NCI-H1436 (cell line): ENCODE measurements around the gene PCDHGA2.
"Not testable (repeated sequence)": the region's sequence is repeated elsewhere in the genome, so short reads cannot be mapped to it uniquely, and the experiment has no call there.

Experiments used
- DNase-seq: peaks from one replicate; lab custom pipeline; 2025; lab: John Stamatoyannopoulos, UW

Gene PCDHGA2

GRCh38 chr5:141382469-141383294, 44.1 kb downstream of the PCDHGA2 start, which contains the start of gene PCDHGA7:
PCDHGA7 (plus strand) TSS chr5:141382742; CDS start chr5:141382900, 158 bp downstream.
- no peak for DNase-seq

DNA sequence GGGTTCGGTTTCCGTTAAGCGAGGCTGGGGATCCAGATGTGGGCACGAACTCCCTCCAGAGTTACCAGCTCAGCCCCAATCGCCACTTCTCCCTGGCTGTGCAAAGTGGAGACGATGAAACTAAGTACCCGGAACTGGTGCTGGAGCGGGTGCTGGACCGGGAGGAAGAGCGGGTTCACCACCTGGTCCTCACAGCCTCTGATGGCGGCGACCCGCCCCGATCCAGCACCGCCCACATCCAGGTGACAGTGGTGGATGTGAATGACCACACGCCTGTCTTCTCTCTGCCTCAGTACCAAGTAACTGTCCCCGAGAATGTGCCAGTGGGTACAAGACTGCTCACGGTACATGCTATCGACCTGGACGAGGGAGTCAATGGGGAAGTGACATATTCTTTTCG, 44.8 kb downstream of the PCDHGA2 start:
- no peak for DNase-seq

DNA sequence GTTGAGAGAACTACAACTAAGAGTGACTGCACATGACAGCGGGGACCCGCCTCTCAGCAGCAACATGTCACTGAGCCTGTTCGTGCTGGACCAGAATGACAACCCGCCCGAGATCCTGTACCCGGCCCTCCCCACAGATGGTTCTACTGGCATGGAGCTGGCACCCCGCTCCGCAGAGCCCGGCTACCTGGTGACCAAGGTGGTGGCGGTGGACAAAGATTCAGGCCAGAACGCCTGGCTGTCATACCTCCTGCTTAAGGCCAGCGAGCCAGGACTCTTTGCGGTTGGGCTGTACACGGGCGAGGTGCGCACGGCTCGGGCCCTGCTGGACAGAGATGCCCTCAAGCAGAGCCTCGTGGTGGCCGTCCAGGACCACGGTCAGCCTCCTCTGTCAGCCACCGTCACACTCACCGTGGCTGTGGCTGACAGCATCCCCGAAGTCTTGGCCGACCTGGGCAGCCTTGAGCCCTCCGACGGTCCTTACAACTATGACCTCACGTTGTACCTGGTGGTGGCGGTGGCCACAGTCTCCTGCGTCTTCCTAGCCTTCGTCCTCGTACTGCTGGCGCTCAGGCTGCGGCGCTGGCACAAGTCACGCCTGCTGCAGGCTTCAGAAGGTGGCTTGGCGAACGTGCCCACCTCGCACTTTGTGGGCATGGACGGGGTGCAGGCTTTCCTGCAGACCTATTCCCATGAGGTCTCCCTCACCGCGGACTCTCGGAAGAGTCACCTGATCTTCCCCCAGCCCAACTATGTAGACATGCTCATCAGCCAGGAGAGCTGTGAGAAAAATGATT, 46.1 kb downstream of the PCDHGA2 start:
- DNase-seq = no peak

DNA sequence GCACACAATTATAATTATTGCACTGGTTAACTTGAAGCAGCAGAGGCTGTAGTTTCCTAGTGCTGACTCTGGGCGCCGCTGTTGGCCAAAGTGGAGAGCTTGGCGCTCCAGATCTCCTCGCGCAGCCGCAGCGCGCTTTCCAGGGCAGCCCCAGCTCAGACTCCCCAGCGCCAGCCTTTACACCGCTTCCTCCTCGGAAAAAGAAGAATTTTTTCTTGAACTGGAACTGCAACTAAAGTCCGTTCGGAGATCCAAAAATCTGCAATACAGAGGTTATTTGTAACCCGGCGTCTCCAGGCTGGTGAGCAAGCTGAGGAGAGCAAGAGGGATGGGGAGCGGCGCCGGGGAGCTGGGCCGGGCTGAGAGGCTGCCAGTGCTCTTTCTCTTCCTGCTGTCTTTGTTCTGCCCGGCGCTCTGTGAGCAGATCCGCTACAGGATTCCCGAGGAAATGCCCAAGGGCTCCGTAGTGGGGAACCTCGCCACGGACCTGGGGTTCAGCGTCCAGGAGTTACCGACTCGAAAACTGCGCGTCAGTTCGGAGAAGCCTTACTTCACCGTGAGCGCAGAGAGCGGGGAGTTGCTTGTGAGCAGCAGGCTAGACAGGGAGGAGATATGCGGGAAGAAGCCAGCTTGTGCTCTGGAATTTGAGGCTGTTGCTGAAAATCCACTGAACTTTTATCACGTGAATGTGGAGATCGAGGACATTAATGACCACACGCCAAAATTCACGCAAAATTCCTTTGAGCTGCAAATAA, 49.2 kb downstream of the PCDHGA2 start, which contains the start of gene PCDHGB4:
Gene PCDHGB4 (plus strand): TSS at position 142 of the 755 bp plus-strand sequence. CDS start 187 bp downstream, at position 329.
- DNase-seq = not testable (repeated sequence)

DNA sequence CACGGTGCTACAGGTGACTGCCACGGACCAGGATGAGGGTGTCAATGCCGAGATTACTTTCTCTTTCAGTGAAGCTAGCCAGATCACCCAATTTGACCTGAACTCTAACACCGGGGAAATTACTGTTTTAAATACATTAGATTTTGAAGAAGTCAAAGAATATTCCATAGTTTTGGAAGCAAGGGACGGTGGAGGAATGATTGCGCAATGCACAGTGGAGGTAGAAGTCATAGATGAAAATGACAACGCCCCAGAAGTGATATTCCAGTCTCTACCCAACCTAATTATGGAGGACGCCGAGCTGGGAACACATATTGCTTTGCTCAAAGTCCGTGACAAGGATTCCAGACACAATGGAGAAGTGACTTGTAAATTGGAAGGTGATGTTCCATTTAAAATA, 50.1 kb downstream of the PCDHGA2 start:
- DNase-seq = no peak

- DNase-seq = no peak
Measured at GRCh38 chr5:141389153-141390042, 50.8 kb downstream of the PCDHGA2 start.

DNA sequence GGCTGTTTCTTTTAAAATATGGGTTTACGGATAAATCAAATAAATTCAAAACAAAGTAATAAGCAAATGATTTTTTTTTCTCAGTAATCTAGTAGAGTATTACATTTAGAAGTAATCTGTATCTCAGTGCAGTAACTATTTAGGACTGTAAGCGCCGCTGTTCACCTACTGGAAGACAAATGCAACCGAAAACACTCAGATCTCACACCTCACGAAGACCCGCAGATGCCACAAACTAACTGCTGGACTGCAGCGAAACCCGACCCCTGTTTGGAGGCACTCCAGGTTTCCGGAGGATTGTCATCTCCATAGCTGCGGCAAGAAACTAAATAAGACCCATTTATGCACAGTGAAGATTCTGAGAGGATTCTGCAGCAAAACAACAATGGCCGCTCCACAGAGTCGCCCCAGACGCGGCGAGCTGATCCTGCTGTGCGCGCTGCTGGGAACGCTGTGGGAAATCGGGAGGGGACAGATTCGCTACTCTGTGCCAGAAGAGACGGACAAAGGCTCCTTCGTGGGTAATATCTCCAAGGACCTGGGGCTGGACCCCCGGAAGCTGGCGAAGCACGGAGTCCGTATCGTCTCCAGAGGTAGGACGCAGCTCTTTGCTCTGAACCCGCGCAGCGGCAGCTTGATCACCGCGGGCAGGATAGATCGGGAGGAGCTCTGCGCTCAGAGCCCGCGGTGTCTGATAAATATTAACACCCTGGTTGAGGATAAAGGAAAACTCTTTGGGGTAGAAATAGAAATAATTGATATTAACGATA, 54.1 kb downstream of the PCDHGA2 start, which contains the start of gene PCDHGA8:
Gene PCDHGA8 (plus strand): TSS at position 205 of the 770 bp plus-strand sequence. CDS start 181 bp downstream, at position 386.
- DNase-seq = no peak
